HFF-Myc (cell line): ENCODE results near the gene RHBDD3.

Source experiments
- DNase-seq: peaks from one replicate; pipeline ENCODE4 v3.0.0-alpha.2; 2011; ENCODE audit warnings: low read depth; ENCODE audit errors: extremely low read depth
- H3K4me3 ChIP-seq: replicated peaks from 2 replicates; pipeline ENCODE4 v1.5.1; 2011; ENCODE audit warnings: low read depth, mild to moderate bottlenecking, control low read depth, low read length
- TF ChIP-seq, protein P1 (sequence below): IDR thresholded peaks from 2 replicates; pipeline ENCODE4 v1.5.1; 2012; ENCODE audit warnings: mild to moderate bottlenecking, low read depth, low read length, control low read depth; ENCODE audit errors: missing control alignments

The RHBDD3 gene

DNA sequence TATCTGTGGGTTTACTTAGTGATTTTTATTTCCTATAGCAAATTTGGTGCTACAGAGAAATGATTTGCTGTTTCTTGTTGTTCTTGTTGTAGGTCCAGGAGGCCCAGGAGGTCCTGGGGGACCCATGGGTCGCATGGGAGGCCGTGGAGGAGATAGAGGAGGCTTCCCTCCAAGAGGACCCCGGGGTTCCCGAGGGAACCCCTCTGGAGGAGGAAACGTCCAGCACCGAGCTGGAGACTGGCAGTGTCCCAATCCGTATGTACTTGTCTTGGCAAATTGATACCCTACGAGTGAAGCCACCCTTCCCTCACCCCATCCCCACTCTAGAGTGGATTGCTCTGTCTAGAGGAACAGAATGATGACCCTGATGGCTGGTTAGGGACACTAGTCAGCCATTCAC lies 30.9 kb upstream of the RHBDD3 start:
- H3K4me3 ChIP-seq: no peak overlapping the region
- TF ChIP-seq, protein P1, sequence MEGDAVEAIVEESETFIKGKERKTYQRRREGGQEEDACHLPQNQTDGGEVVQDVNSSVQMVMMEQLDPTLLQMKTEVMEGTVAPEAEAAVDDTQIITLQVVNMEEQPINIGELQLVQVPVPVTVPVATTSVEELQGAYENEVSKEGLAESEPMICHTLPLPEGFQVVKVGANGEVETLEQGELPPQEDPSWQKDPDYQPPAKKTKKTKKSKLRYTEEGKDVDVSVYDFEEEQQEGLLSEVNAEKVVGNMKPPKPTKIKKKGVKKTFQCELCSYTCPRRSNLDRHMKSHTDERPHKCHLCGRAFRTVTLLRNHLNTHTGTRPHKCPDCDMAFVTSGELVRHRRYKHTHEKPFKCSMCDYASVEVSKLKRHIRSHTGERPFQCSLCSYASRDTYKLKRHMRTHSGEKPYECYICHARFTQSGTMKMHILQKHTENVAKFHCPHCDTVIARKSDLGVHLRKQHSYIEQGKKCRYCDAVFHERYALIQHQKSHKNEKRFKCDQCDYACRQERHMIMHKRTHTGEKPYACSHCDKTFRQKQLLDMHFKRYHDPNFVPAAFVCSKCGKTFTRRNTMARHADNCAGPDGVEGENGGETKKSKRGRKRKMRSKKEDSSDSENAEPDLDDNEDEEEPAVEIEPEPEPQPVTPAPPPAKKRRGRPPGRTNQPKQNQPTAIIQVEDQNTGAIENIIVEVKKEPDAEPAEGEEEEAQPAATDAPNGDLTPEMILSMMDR: no peak
- no peak for DNase-seq

DNA sequence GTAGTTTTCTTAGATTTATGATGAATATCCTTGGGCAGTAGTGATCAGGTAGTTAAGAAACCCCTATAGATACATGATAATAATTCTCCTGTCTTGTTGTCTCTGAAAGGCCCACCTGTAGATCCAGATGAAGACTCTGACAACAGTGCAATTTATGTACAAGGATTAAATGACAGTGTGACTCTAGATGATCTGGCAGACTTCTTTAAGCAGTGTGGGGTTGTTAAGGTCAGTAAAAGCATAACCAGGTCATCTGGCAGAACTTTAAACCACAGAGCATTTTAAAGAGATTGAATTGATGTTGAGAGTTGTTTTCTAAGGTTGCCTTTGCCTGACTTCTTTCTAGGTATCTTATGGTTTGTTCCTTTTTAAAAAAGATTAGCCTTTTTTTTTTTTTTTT lies 24.6 kb upstream of the RHBDD3 start:
- TF ChIP-seq, protein P1: no peak
- no peak for DNase-seq
- no peak overlapping the region for H3K4me3 ChIP-seq

DNA sequence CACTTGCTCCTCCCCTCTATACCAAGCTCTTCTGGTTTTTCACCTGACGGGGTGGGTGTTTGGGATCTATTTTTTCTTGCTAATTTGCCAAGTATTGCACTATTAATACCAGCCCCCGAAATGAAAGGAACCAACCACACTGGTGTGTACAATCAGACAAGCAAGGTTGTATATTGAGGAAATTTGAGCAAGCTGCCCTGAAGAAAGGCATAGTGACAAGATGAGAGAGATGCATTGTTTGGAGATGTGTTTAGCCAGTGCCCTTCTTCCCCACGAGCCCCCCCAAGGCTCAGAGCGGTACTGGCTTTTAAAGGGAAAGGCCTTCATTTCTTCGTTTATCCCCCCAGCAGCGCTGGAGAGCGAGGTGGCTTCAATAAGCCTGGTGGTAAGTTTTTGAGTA lies 23.4 kb upstream of the RHBDD3 start:
- TF ChIP-seq, protein P1: no peak
- H3K4me3 ChIP-seq: no peak overlapping the region
- DNase-seq: no peak

DNA sequence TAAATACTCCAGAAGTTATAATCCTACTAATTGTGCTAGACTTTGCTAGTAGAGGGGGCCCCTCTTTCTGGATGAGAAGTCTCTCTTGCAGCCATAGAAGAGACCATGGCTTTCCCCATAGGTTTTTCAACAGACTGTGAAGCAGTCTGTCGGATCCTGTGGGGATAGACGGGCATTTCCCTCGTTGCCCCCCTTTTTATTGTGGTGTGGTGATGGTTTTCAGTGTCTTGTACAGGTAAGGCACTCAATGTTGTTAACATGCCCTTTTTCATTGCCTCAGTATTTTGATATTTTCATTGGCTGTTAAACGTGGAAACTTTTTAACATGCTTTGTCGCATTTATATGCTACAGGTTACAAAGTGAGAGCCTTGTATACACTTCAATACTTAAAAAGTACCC lies 22.3 kb upstream of the RHBDD3 start:
- H3K4me3 ChIP-seq: no peak overlapping the region
- no peak for DNase-seq
- TF ChIP-seq, protein P1: no peak

DNA sequence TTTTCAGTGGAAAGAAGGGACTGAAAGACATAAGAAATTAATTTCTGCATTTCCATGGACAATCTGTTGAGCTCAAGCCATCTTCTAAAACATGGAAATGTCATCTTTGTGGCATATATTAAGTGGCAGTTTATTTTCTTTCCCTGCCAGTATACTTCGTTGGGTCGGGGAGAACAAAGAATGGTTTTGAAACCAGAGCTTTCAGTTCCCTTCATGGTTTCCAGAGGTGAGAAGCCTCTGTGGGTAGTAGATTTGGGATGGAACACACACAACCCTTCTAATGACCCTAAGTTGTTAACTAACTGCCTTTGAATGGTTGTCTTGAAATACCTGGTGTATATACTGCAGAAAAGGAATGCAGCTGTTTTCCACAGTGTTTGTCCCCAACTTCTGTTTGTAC lies 21.1 kb upstream of the RHBDD3 start:
- no peak for DNase-seq
- H3K4me3 ChIP-seq: no peak overlapping the region
- TF ChIP-seq, protein P1: no peak

DNA sequence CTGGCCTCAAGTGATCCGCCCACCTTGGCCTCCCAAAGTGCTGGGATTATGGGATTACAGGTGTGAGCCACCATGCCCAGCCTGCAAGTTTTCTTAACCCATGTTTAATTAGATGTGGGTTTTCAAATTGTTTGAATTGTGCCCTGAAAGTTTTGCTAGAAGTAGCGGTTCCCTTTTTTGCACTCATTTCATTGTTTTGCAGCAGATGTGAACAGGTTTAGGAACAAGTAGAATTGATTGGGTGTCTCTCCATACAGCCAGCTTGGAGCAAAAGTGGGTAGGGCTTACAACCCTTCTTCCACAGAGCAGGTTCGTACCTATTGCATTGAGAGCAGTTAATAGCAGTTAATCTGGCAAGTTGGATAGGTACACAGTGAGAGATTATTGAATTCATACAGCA lies 16.4 kb upstream of the RHBDD3 start:
- no peak overlapping the region for H3K4me3 ChIP-seq
- TF ChIP-seq, protein P1: no peak
- no peak for DNase-seq

DNA sequence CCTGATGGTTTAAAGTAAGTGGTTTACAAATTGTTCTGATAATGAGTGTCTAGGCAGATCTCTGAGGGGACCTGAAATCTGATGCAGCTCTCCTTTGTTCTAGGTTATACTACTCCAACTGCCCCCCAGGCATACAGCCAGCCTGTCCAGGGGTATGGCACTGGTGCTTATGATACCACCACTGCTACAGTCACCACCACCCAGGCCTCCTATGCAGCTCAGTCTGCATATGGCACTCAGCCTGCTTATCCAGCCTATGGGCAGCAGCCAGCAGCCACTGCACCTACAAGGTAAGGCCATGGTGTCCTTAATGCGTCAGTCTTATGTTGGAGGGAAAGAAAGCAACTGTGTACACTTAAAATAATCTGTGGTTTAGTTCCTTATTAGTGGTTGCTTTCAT lies 10.1 kb upstream of the RHBDD3 start:
- no peak for DNase-seq
- TF ChIP-seq, protein P1: no peak
- H3K4me3 ChIP-seq: no peak overlapping the region
